ENCODE results near the gene GSS.
A peak's percentile ranks its signal among the peaks of the same experiment; 100 is the strongest.

Gene GSS

DNA sequence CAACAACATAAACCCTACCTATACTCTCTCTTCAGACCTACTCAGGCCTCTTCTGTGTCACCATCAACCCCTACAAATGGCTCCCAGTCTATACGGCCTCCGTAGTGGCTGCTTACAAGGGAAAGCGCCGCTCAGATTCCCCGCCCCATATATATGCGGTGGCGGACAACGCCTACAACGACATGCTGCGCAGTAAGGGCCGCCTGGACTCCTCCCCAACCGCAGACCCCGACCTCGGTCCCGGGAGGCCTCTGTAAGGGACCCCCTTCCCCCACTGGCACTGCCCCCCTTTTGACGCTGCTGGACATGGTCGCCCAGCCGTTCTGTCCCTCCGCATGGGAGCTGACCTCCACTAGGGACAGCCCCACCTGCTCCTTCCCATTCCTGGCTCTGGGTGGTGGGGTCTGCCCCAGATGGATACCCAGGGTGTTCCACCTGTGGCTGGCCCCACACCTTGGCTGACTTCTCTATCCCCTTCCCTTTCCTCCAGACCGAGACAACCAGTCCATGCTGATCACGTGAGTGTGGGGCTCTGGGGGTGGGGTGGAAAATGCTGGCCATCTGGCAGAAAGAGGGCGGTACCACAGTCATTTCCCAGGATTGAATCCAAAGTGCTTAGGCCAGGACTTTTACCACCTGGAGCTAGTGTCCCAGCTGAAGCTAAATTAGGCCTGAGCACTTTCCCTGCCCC is 25.1 kb upstream of the GSS start:
- intact Hi-C loops (cut with DNase I): no loop called here
- peak in 3 of 10 donors; percentile 47 to 77 (median 54) for DNase-seq

DNA sequence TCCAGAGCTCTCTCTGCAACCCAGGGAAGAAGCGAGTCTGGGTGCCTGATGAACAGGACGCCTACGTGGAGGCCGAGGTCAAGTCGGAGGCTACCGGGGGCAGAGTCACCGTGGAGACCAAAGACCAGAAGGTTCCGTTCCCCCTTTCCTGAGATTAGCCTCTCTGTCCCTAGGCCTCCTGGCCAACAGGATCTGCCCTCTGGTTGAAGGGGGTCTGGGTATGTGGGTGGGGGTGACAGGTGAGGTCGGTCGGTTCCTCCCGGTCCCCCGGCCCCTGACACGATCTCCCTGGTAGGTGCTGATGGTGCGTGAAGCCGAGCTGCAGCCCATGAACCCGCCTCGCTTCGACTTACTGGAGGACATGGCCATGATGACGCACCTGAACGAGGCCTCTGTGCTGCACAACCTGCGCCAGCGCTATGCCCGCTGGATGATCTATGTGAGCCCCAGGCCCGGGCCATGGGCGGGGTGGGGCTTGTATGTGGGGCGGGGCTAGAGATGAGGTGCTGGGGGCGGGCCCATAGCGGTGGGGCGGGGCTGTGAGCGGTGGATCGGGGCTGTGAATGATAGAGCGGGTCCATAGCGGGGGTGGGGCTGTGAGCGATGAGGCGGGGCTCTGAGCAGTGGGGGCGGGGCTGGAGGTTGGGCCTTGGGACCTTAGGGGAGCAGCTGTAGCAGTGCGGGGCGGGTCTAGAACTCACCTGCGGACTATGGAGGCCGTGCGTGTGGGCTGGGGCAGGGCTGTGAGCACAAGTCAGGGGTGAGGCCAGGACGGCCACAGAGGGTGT is 24.0 kb upstream of the GSS start:
- DNase-seq: peak in 3 of 10 donors; percentile 43 to 77 (median 69)
- intact Hi-C loops (cut with DNase I): no loop called here

DNA sequence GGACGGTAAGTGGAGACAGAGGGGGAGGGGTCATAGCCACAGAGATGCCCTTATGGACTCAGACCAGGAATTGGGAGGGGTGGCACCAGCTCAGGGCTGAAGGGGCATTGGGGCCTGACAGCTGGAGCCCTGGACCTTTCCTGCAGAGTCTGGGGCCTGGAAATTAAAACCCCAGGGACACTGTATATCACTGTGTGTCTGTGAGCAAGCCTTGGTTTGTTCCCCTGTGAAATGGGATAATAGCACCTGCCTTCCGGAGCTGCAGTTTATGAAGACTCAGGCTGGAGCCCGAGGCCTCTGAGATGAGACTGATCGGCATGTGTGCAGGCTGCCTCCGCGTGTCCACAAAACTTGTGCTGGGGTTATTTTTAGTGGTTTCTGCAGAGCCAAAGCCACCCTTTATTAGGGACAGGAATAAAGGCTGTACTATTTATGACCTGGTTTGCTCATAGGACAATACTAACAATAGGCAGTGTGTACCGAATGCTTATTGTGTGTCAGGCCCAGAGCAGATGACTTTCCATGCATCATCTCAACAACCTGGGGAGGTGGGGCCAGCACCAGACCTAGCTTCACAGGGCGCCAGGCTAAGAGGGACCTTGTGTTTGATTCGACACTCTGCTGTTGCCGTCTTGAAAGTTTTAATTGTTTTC is 22.6 kb upstream of the GSS start:
- intact Hi-C loops (cut with DNase I): no loop called here
- peak in 3 of 10 donors; percentile 18 to 66 (median 31) for DNase-seq

- DNase-seq: peak in 3 of 10 donors; percentile 42 to 55 (median 45)
- intact Hi-C loops (cut with DNase I): no loop called here
These were observed 21.9 kb upstream of the GSS start for GRCh38 chr20:34977365-34978091.

GRCh38 chr20:34976286-34976685 is 20.7 kb upstream of the GSS start:
- intact Hi-C loops (cut with DNase I): no loop called here
- DNase-seq: peak in 2 of 10 donors; percentile 34 to 47

DNA sequence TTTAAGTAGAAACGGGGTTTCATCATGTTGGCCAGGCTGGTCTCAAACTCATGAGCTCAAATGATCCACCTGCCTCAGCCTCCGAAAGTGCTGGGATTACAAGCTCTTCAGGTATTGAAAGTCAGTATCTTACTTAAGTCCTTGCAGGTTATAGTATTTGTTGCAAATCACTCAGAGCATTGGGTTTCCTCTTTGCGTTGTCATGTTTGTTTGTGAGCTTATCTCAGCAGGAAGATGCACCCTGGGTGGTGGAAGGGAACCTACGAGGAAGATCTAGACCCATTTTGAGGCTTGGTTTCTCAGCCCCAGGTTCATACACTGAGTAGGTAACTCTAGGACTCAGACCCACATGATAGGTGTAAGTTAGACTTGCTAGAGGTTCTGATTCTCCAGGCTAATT is 18.6 kb upstream of the GSS start:
- DNase-seq: peak in 1 of 10 donors; percentile 12
- intact Hi-C loops (cut with DNase I): loop anchor here (5.0 kb wide), 1 partner anchor 118 kb away; the partner anchor contains the start of gene TRPC4AP

GRCh38 chr20:34971561-34972235 is 16.1 kb upstream of the GSS start:
- DNase-seq: peak in 2 of 10 donors; percentile 58 to 74
- intact Hi-C loops (cut with DNase I): loop anchor here (5.0 kb wide), 1 partner anchor 121 kb away; the partner anchor contains the start of gene TRPC4AP

DNA sequence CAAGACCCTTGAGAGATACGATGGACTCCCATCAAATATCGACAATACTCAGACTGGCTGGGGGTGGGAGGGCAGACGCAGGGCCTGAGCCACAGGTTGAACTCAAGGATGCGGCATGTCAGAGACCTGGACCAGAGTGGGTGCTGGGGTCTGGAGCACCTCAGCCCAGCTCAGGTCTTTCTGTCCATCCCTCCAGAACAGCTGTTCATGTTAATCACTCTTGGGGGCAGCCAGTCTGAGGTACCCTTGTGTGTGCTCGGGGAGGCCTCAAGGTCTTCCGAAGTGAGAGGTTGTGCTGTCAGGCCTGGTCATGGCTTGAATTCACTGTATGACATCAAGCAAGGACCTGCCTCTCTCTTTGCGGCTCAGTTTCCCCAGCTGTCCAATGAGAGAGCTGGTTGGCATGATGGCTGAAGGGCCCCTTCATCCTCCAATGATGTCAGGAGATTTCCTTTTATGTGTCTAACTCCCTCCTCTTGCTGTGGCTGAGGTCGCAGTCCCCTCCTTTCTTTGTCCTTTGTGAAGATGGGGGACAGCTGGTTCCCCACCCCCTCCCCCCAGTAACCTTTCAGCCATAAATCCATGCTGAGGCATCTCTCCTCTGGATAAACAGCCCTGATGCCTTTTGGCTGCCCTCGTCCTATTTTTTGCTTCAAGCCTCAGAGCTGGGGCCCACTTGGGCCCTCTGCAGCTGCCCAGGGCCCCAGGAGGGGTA is 15.4 kb upstream of the GSS start:
- intact Hi-C loops (cut with DNase I): loop anchor here (5.0 kb wide), 1 partner anchor 121 kb away; the partner anchor contains the start of gene TRPC4AP
- DNase-seq: peak in 2 of 10 donors; percentile 49 to 83

DNA sequence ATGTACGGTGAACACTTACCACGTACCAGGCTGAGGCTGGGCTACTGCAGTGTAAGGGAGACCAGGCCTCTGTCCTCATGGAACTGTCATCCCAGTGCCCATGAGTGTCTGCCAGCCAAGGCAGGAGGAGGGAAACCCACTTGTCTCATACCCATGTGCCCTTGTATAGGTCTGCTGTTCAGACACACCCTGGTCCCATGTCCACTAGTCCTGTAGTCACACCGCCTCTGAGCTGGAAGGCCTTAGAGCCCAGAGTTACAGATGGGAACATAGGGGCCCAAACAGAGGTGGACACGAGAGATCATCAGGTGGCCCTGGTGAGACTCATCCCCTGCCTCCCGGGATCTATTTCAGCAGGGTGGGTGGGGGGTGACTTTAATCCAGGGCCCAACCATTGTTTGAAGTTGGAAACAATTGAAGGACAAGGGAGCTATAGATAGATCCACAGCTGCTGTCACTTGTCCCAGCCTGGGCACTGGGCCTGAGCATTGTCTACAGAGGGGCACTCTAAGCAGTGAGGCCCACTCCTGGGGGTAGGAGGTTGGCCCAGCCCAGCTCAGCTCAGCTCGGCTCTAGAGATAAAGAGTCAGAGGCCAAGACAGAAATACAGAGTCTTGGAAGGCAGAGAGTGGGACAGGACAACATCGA is 14.7 kb upstream of the GSS start:
- intact Hi-C loops (cut with DNase I): loop anchor here (5.0 kb wide), 1 partner anchor 122 kb away; the partner anchor contains the start of gene TRPC4AP
- DNase-seq: peak in 8 of 10 donors; percentile 48 to 96 (median 68)

- peak in 1 of 10 donors; percentile 52 for DNase-seq
- intact Hi-C loops (cut with DNase I): no loop called here
These were observed 12.6 kb upstream of the GSS start for GRCh38 chr20:34968042-34968775.

- intact Hi-C loops (cut with DNase I): no loop called here
These were observed 11.8 kb upstream of the GSS start for GRCh38 chr20:34967421-34967820.

DNA sequence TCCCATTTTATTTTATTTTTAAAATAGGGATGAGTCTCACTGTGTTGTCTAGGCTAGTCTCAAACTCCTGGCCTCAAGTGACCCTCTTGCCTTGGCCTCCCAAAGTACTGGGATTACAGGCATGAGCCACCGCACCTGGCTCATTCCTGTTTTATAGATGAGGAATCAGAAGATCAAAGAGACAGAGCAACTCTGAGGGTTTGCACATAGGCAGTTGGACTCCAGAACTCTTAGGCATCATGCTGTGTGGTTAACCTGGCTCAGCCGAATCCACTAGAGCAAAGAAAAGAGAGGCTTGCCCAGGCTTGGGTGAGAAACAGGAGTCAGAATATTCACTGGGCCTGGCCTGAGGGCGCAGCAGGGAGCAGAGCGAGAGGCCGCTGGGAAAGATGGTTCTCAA is 9.4 kb upstream of the GSS start:
- no peak for DNase-seq
- intact Hi-C loops (cut with DNase I): no loop called here

More at GRCh38 chr20:34967421-34967820, 11.8 kb upstream of the GSS start:
- peak in 1 of 10 donors; percentile 68 for DNase-seq

DNA sequence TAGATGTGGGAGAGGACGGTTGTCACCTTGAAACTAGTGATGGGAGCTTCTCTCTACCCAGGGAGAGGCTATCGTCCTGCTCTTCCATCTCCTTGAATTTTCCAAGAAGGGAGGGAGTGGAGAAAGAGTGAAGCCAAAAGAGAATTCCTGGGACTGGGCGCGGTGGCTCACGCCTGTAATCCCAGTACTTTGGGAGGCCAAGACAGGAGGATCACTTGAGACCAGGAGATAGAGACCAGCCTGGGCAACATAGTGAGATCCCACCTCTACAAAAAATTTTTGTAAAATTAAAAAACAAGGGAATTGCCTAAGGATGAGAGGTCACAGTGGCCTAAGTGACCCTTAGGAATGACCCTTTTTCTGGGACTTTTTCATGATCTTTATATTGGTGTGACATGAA is 8.9 kb upstream of the GSS start:
- no peak for DNase-seq
- intact Hi-C loops (cut with DNase I): no loop called here

DNA sequence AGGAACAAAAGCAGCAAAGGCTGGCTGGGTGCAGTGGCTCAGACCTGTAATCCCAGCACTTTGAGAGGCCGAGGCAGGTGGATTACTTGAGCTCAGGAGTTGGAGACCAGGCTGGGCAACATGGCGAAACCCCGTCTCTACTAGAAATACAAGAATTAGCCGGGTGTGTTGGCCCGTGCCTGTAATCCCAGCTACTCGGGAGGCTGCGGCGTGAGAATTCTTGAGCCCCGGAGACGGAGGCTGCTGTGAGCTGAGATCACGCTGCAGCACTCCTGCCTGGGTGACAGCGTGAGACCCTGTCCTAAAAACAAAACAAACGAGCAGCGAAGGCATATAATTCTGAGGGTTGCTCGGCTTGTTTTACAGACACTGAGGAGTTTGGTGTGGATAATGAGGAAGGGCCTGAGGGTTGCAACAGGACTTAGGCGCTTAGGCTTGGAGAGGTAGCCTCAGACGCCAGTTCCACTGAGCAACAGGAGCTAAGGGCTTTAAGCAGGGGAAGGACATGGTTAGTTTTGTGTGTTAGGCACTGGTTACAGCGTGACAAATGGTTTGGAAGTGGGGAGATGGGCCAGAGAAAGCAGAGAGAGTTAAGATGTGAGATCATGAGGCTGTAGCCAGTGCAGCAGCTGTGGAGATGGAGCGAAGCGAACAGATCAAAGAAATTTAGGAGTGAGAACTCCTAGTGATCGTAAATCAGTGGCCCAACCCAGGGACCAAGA is 1.3 kb upstream of the GSS start:
- intact Hi-C loops (cut with DNase I): loop anchor here (5.0 kb wide), 1 partner anchor 40 kb away; no protein-coding TSS in a partner anchor
- peak in 1 of 10 donors; percentile 55 for DNase-seq

GRCh38 chr20:34956041-34956458 is 444 bp upstream of the GSS start:
- peak in 1 of 10 donors; percentile 3 for DNase-seq
- intact Hi-C loops (cut with DNase I): loop anchor here (5.0 kb wide), 1 partner anchor 41 kb away; no protein-coding TSS in a partner anchor

DNA sequence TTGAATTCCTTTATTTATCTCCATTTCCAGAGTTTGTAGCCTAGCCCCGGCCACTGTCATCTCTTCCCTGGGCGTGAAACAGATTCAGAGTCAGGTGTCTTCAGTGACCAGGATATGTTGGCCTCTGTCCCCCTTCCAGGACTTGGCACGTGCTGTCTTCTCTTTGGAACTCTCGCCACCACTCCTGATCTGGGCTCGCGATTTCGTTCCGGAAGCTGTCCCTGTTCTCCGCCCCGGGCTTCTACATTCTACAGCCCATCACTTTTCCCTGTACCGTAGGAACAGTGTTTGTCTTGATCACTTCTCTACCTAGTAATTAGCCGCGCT is 739 bp downstream of the GSS start:
- peak in 3 of 10 donors; percentile 25 to 88 (median 69) for DNase-seq
- intact Hi-C loops (cut with DNase I): loop anchor here (1.0 to 5.0 kb wide), 3 partner anchors 42 to 138 kb away; partner anchors contain the start of gene TRPC4AP

GRCh38 chr20:34953960-34954359 is 1.6 kb downstream of the GSS start:
- intact Hi-C loops (cut with DNase I): loop anchor here (2.0 kb wide), 1 partner anchor 139 kb away; the partner anchor contains the start of gene TRPC4AP
- DNase-seq: no peak

All from posterior cingulate gyrus (tissue), 11 donors.